ENCODE results near the gene TULP1.

The TULP1 gene

GRCh38 chr6:35473850-35474130, 38.9 kb downstream of the TULP1 start:
- DNase-seq (ENCODE audit: low read depth) = no peak
- no peak overlapping the region for H3K4me3 ChIP-seq (replicated peaks; ENCODE audit: low read depth, low read length)
- TF ChIP-seq CTCF (IDR thresholded peaks at IDR 0.05; ENCODE audit: low read length, missing control alignments) = no peak

- no peak for DNase-seq (ENCODE audit: low read depth)
- no peak for TF ChIP-seq CTCF (IDR thresholded peaks at IDR 0.05; ENCODE audit: low read length, missing control alignments)
- no peak overlapping the region for H3K4me3 ChIP-seq (replicated peaks; ENCODE audit: low read depth, low read length)
Observed at GRCh38 chr6:35473075-35473849, 39.4 kb downstream of the TULP1 start.

GRCh38 chr6:35471836-35472345, 40.8 kb downstream of the TULP1 start:
- H3K4me3 ChIP-seq (replicated peaks; ENCODE audit: low read depth, low read length) = no peak overlapping the region
- TF ChIP-seq CTCF (IDR thresholded peaks at IDR 0.05; ENCODE audit: low read length, missing control alignments) = no peak
- no peak for DNase-seq (ENCODE audit: low read depth)

GRCh38 chr6:35470663-35471120, 42.0 kb downstream of the TULP1 start:
- TF ChIP-seq CTCF (IDR thresholded peaks at IDR 0.05; ENCODE audit: low read length, missing control alignments) = no peak
- no peak for DNase-seq (ENCODE audit: low read depth)
- peak overlapping the region; percentile 92 for H3K4me3 ChIP-seq (replicated peaks; ENCODE audit: low read depth, low read length)

- DNase-seq (ENCODE audit: low read depth) = no peak
- TF ChIP-seq CTCF (IDR thresholded peaks at IDR 0.05; ENCODE audit: low read length, missing control alignments) = no peak
Observed at GRCh38 chr6:35469751-35470662, 42.7 kb downstream of the TULP1 start.

GRCh38 chr6:35468980-35469750, 43.5 kb downstream of the TULP1 start:
- DNase-seq (ENCODE audit: low read depth) = no peak
- TF ChIP-seq CTCF (IDR thresholded peaks at IDR 0.05; ENCODE audit: low read length, missing control alignments) = no peak
- H3K4me3 ChIP-seq (replicated peaks; ENCODE audit: low read depth, low read length) = peak overlapping the region; percentile 92

More at GRCh38 chr6:35469751-35470662, 42.7 kb downstream of the TULP1 start:
- H3K4me3 ChIP-seq (replicated peaks; ENCODE audit: low read depth, low read length) = peak overlapping the region; percentile 92

All from fibroblast of pulmonary artery (primary cell).